Tibial nerve (tissue), 4 donors: ENCODE results near the gene PSMD8. TPM values are rescaled to one million over a fixed set of nuclear protein-coding genes. Genes with fewer than 3 reads are reported as not detected.

ENCODE experiments used
- DNase-seq, 2 donors: peaks; one replicate each; pipeline ENCODE4 v3.0.0-alpha.2; 2019; ENCODE audit warnings: low spot score in 2 of 2
- H3K27ac ChIP-seq, 4 donors: fragments of 200-600 bp; sonication (generic) in 3 of 4; one replicate each; pipeline ENCODE4 v1.5.1; 2017 to 2019; ENCODE audit warnings: mild to moderate bottlenecking in 1 of 4
- H3K27me3 ChIP-seq, 2 donors: fragments of 200-600 bp; sonication (generic) in 1 of 2; one replicate each; pipeline versions ENCODE4 v1.5.1 to v1.6.0; 2017 to 2019
- H3K36me3 ChIP-seq, 3 donors: fragments of 200-600 bp; sonication (generic); one replicate each; pipeline ENCODE4 v1.5.1; 2018 to 2019
- H3K4me1 ChIP-seq, 4 donors: fragments of 200-600 bp; sonication (generic) in 3 of 4; one replicate each; pipeline ENCODE4 v1.5.1; 2017 to 2019
- H3K4me3 ChIP-seq, 4 donors: fragments of 200-600 bp; sonication (generic) in 3 of 4; one replicate each; pipeline ENCODE4 v1.5.1; 2017 to 2019; ENCODE audit warnings: mild to moderate bottlenecking in 1 of 4, moderate library complexity in 1 of 4
- H3K9me3 ChIP-seq, 4 donors: fragments of 200-600 bp; sonication (generic) in 3 of 4; one replicate each; pipeline ENCODE4 v1.5.1; 2017 to 2019
- EP300 ChIP-seq, 2 donors: sonication (generic); formaldehyde crosslinking; IDR thresholded peaks; one replicate each; pipeline ENCODE4 v1.6.1; 2017; ENCODE audit warnings: antibody characterized with exemption in 2 of 2, mild to moderate bottlenecking in 1 of 2
- POLR2A ChIP-seq, 2 donors: fragments of 450-650 bp; IDR thresholded peaks; one replicate each; pipeline ENCODE4 v1.6.1; 2017; ENCODE audit warnings: antibody characterized with exemption in 2 of 2, mild to moderate bottlenecking in 2 of 2, moderate library complexity in 2 of 2
- WGBS, 2 donors: methylation state at CpG; one replicate each; pipeline ENCODE4 v1.1.5; 2018; 5-methylcytosine and 5-hydroxymethylcytosine counted together
- total RNA-seq, 4 donors: library from RNA; depleted of rRNA; stranded (reverse); fragments of >200 nt; gene quantifications; one replicate each; pipeline ENCODE4 v1.1.0, GENCODE V29; 2016
- TF ChIP-seq, protein P1 (sequence below), 5 experiments: fragments of 200-600 bp in 3 of 5; fragments of 450-650 bp in 2 of 5; sonication (generic) in 3 of 5; IDR thresholded peaks; one replicate each; pipeline ENCODE4 v1.5.1; 2016 to 2019; ENCODE audit warnings: antibody characterized with exemption in 5 of 5, mild to moderate bottlenecking in 3 of 5, moderate library complexity in 2 of 5

Gene PSMD8
- total RNA-seq, 4 donors from 2014 or later = 124 to 192 (median 174) TPM

DNA sequence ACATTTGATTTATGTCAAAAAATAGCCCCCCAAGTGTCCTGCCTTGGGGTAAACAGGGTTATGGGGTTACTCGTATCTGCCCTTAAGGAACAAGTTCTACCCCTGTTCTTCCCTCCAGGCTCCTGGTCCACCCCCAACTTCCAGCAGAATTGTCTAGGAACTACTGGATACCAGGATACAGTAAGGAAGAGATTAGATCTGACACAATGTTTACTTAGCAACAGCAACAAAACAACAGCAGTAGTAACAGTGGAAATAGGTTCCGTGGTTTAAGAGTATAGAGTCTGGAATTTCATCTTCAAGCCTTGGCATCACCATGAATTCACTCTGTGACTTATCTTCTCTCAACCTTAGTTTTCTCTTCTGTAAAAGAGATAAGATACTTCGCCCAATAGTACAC, 26.8 kb downstream of the PSMD8 start:
- Histone ChIP-seq H3K9me3 (no peaks in the 10 kb centered on the region), H3K4me1 (peaks cover 0 to 20% (median 6%) of the 10 kb centered on the region in 4 donors), H3K27me3 (peaks cover 0 to 60% of the 10 kb centered on the region in 2 donors), H3K4me3 (no peak overlapping the region), H3K36me3 (peaks cover 0 to 16% (median 0%) of the 10 kb centered on the region in 3 donors), H3K27ac (no peak overlapping the region)
- 77 to 88% methylated on average over 3 of the region's 3 CpGs for WGBS, 2 donors
- no peak for TF ChIP-seq EP300 (IDR thresholded peaks at IDR 0.05)
- TF ChIP-seq, protein P1, sequence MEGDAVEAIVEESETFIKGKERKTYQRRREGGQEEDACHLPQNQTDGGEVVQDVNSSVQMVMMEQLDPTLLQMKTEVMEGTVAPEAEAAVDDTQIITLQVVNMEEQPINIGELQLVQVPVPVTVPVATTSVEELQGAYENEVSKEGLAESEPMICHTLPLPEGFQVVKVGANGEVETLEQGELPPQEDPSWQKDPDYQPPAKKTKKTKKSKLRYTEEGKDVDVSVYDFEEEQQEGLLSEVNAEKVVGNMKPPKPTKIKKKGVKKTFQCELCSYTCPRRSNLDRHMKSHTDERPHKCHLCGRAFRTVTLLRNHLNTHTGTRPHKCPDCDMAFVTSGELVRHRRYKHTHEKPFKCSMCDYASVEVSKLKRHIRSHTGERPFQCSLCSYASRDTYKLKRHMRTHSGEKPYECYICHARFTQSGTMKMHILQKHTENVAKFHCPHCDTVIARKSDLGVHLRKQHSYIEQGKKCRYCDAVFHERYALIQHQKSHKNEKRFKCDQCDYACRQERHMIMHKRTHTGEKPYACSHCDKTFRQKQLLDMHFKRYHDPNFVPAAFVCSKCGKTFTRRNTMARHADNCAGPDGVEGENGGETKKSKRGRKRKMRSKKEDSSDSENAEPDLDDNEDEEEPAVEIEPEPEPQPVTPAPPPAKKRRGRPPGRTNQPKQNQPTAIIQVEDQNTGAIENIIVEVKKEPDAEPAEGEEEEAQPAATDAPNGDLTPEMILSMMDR (IDR thresholded peaks at IDR 0.05) = no peak
- no peak for TF ChIP-seq POLR2A (IDR thresholded peaks at IDR 0.05)
- DNase-seq = no peak

DNA sequence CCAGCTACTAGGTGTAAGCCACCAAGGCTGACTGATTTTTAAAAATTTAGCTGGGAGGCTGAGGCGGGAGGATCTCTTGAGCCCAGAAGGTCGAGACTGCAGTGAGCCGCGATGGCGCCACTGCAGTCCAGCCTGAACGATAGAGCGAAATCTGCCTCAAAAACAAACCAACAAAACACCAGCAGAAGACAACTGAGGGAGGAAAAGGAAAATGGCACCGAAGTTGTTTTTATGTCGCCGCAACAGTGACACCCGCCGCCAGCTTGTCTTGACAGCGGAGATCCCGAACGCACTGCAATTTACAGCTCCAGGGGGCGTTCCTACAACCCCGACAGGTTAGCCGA, 28.2 kb downstream of the PSMD8 start:
- peak overlapping the region in 1 of 4 donors; percentile 88 for H3K27ac ChIP-seq
- no peak for DNase-seq
- peaks cover 0 to 46% of the 10 kb centered on the region in 2 donors for H3K27me3 ChIP-seq
- TF ChIP-seq, protein P1 (IDR thresholded peaks at IDR 0.05) = no peak
- TF ChIP-seq POLR2A (IDR thresholded peaks at IDR 0.05) (no peak), EP300 (IDR thresholded peaks at IDR 0.05) (no peak)
- peaks cover 0 to 31% (median 0%) of the 10 kb centered on the region in 3 donors for H3K36me3 ChIP-seq
- peak overlapping the region in 3 of 4 donors; percentile 56 to 72 (median 70) for H3K4me3 ChIP-seq
- WGBS, 2 donors = 4 to 6% methylated on average over 16 to 17 of the region's 18 CpGs
- no peaks in the 10 kb centered on the region for H3K9me3 ChIP-seq
- peaks cover 0 to 20% (median 6%) of the 10 kb centered on the region in 4 donors for H3K4me1 ChIP-seq

DNA sequence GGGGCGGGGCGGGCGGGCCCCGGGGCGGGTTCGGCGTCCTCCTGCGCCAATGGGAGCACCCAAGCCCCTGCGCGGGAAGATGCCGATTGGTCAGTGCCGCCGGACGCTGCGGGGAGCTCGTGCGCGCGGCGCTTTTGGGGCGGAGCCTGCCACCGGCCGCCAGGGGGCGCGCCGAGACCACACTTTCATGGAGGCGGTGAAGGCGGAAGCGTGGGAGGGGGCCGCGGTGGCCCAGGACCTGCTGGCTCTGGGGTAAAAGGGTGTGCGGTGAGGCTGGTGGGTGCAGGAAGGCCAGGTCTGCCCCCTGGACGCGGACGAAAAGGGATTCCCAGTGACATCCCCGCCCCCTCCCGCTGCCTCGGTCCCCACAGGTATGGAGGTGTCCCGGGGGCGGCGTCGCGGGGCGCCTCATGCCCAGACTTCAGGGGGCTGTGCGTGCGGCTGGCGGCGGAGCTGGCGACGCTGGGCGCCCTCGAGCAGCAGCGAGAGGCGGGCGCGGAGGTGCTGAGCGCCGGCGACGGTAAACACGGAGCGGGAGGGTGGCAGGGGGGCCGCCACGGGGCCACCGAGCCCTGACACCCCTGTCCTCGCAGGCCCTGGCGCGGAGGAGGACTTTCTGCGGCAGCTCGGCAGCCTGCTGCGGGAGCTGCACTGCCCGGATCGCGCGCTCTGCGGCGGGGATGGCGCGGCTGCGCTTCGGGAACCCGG, 28.8 kb downstream of the PSMD8 start, which contains the start of gene FAM98C:
Gene FAM98C, plus strand, starts transcription at position 127 of the 708 bp plus-strand sequence. Its CDS starts 61 bp downstream, at position 188.
- H3K9me3 ChIP-seq = no peaks in the 10 kb centered on the region
- peaks cover 0 to 36% (median 0%) of the 10 kb centered on the region in 3 donors for H3K36me3 ChIP-seq
- peak within 1 kb of the TSS; percentile 56 to 79 (median 71) for H3K4me3 ChIP-seq
- DNase-seq = peak; percentile 90 to 92
- 0 to 1% methylated on average over 28 to 56 of the region's 82 CpGs for WGBS, 2 donors
- TF ChIP-seq, protein P1 (IDR thresholded peaks at IDR 0.05) = peak; percentile 95 to 100 (median 99)
- TF ChIP-seq EP300 (IDR thresholded peaks at IDR 0.05) (peak; percentile 59 to 62), POLR2A (IDR thresholded peaks at IDR 0.05) (no peak)
- peak within 1 kb of the TSS; percentile 44 to 88 (median 80) for H3K27ac ChIP-seq
- peaks cover 0 to 20% (median 6%) of the 10 kb centered on the region in 4 donors for H3K4me1 ChIP-seq
- H3K27me3 ChIP-seq = peaks cover 0 to 41% of the 10 kb centered on the region in 2 donors

DNA sequence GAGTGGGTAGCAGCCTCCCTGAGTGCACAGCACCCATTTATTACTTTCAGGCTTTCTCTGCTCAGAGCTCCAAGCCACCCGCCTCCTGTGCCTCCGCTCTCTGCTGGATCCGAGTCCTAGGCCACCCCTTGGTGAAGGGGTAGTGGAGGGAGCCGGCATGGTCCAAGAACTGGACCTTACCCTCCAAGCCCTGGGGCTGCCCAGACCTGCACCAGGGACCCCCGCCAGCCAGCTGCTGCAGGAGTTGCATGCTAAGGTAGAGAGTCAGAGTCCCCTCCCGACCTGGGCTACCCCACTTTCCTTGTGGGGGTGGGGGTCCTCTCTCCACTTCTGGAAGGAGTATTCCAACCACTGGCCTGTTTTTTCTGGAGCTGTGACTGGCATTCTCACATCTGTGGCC, 30.5 kb downstream of the PSMD8 start:
- WGBS, 2 donors = 86 to 96% methylated on average over 6 of the region's 6 CpGs
- Histone ChIP-seq H3K9me3 (no peaks in the 10 kb centered on the region), H3K4me1 (peaks cover 0 to 20% (median 6%) of the 10 kb centered on the region in 4 donors), H3K27ac (no peak overlapping the region), H3K36me3 (peaks cover 0 to 49% (median 0%) of the 10 kb centered on the region in 3 donors), H3K27me3 (peaks cover 0 to 25% of the 10 kb centered on the region in 2 donors), H3K4me3 (no peak overlapping the region)
- no peak for TF ChIP-seq POLR2A (IDR thresholded peaks at IDR 0.05)
- TF ChIP-seq, protein P1 (IDR thresholded peaks at IDR 0.05) = no peak
- DNase-seq = no peak

DNA sequence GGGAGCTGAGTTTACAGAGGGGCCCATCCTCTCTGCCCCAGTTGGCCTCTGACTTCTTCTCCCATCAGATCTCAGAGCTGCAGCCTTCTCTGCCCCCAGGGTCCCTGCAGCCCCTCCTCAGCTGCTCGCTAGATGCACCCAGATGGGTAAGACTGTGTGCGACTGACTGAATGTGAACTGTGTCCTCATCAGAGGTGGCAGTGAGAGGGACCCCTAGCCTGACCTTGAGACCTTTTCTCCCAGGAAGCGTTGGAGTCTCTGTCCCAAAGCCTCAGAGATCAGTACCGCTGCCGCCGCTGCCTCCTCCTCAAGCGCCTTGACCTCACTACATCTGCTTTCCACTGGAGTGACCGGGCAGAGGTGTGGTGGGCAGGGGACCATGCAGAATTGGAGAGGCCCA, 30.9 kb downstream of the PSMD8 start:
- no peak for DNase-seq
- Histone ChIP-seq H3K27ac (no peak overlapping the region), H3K4me3 (no peak overlapping the region), H3K9me3 (no peaks in the 10 kb centered on the region), H3K27me3 (peaks cover 0 to 21% of the 10 kb centered on the region in 2 donors), H3K36me3 (peaks cover 0 to 49% (median 0%) of the 10 kb centered on the region in 3 donors), H3K4me1 (peaks cover 0 to 20% (median 6%) of the 10 kb centered on the region in 4 donors)
- 77 to 87% methylated on average over 7 to 8 of the region's 8 CpGs for WGBS, 2 donors
- TF ChIP-seq, protein P1 (IDR thresholded peaks at IDR 0.05) = no peak
- TF ChIP-seq EP300 (IDR thresholded peaks at IDR 0.05) (no peak), POLR2A (IDR thresholded peaks at IDR 0.05) (no peak)
